HS-27A (cell line): ENCODE measurements around the gene FNDC10.
"Not testable (repeated sequence)": the region's sequence is repeated elsewhere in the genome, so short reads cannot be mapped to it uniquely, and the experiment has no call there.

Source experiments
- DNase-seq: peaks from one replicate; pipeline ENCODE4 v3.0.0-alpha.2; 2012; ENCODE audit warnings: low read depth, missing footprints

Gene FNDC10

DNA sequence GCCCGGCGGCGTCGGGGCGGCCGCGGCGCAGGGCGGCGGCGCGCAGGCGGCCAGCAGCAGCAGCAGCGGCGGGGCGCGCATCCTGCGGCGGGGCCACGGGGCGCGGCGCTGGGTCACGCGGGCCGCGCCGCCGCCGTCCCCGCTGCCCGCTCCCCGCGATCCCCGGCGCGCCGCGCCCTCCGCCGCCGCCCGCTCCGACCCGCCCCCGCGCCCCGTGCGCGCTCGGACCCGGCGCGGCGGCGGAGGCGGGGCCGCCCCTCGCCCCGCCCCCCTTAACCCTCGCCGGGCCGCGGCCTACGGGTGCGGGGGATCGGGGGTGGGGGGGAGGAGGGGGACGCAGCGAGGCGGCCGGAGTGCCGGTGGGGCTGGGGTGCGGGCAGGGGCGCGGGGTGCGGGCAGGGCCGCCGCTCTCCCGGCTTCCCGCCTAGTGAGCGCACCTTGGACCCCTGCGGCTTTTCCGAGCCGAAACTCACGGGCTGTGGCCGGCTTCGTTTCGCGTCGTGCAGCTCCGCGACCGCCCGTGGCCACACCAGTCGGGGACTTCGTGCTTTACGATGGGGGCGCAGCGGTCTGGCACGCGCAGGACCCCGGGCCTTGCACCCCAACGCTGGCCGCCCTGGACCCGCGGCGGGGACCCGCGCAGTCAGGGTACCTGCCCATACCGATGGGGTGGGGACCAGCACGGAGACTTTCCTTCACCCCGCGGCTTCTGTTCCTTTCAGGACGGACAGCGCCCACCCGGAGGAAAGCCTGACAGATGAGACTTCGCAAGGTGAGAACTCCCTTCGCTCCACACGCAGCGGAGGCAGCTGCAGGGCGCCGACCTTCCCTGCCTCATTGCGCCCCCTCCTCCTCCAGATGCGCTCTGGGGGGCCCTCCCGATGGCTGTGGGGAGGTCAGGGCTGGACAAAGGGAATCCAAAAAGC, at the start of gene FNDC10:
FNDC10 (minus strand) TSS at position 201 of the 926 bp plus-strand sequence; CDS start at position 81, 120 bp downstream.
- no peak for DNase-seq

DNA sequence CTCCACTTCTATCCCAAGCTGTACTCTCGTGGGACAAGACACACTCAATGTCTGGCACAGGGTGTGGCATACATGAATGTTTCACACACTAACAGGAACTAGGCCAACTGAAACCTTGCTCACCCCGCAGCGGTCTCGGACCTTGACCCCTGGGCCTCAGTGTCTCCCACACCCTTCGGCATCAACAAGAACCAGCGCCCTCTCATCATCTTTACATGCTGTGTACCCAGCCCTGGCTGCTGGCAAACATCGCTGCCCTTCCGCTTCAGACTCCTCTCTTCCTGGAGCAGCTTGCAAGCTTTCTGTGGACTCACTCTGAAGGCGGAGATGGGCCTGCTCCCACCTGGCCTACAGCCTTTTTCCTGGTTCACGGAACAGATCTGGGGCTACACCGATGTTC, 48.3 kb upstream of the FNDC10 start:
- DNase-seq, result not testable (repeated sequence)

DNA sequence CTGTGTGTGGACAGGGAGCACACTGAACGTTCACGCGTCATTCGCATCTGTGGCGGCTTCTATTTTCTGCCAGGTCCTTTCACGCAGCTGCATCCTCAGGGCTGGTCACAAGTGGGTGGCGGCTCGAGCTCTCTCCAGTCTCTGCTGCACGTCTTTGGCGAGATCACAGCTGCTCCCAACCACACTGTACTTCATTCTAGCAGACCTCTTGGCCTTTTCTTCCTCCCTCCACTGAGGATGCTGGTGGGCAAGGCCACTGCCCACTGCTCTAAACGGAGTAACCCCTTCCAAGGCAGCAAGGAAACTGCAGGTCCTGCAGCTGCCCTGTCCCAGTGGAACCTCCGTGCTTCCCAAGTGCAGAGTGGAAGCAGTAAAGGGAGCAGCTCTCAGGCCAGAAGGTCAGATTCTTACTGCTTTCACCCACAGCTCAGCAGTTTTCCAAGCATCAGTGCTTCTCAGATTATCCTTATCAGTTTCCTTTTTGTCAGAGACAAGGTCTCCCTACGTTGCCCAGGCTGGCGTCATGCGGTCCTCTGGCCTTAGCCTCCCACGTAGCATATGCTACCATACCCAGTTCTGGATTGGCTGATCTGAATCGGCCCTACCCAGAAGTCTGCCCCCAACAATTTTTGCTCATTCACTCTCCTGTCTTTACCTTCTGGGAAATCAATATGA, 47.8 kb upstream of the FNDC10 start:
- not testable (repeated sequence) for DNase-seq

DNA sequence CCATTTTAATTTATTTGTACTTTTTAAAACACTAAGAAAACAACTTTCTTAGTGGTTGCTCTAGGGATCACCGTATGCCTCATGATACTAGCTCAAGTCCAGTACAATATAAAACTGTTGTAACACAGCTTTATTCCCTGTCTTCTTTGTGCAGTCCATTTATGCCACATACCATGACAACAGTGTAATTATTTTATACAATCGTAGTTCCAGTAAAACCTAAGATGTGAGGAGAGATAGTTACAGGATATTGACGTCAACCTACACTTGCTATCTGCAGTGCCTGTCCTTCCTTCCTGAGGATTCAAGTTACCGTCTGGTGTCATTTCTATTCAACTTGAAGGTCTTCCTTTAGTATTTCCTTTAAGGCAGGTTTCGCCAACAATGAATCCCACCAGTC, 46.4 kb upstream of the FNDC10 start:
- not testable (repeated sequence) for DNase-seq

DNA sequence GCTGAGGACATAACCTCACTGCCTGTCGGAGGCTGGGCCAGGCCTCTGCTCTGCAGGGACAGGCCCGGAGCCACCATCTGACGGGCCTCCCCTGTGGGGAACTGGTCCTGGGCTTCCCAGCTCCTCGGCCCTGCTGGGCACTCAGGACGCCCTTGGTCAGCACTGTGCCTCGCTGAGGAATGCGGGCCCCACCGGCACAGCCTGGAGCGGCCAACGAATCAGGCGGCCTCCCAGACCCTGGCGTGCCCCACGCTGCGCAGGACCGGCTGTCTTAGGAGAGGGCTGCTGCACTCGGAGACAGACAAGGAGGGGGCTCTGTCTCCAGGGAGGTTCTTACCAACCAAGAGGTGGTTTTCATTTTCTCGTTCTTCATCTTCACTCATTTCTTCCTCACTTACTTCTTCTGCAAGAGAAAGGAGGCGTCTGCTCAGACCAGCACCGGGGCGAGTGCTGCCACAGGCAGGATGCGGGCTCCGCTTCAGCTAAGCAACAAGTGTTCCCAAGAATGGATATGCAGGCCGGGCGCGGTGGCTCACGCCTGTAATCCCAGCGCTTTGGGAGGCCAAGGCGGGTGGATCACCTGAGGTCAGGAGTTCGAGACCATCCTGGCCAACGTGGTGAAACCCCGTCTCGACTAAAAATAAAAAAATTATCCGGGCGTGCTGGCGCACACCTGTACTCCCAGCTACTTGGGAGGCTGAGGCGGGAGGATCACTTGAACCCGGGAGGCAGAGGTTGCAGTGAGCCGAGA, 41.0 kb upstream of the FNDC10 start:
- DNase-seq, result not testable (repeated sequence)

DNA sequence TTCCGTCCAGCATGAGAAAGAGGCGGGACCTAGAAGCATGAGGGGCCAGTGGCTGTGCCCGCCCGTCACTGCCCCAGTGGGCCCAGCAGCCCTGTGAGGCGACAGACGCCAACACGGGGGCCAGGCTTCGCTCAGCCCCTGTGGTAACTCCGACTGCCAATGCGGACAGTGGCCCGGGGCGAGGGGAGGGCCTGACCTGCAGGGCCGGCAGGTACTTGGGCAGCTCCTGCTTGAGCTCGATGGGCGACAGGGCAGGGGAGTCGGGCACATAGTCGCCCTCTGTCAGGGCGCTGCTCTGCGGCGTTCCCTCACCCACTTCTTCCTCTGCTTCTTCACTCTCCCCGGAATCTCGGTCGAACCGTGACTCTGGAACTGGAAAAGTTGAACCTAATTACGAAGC, 40.1 kb upstream of the FNDC10 start:
- not testable (repeated sequence) for DNase-seq

DNA sequence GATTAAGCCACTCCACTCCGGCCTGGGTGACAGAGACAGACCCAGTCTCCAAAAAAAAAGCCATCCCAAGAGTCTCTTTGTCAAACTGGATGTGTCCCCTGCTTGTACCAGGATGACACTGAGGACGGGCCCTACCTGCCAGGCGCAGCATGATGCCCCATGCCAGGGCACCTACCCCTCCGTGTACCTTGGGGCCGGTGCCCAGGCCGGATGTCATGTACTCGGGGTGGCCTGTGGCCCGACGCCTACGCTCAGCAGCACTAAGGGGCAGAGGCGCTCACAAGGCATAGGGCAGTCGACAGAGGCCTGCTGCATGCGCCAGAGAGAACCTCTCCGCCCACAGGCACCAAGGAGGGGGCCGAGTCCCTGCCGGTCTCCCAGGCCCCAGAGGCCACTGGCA, 39.4 kb upstream of the FNDC10 start:
- not testable (repeated sequence) for DNase-seq

DNA sequence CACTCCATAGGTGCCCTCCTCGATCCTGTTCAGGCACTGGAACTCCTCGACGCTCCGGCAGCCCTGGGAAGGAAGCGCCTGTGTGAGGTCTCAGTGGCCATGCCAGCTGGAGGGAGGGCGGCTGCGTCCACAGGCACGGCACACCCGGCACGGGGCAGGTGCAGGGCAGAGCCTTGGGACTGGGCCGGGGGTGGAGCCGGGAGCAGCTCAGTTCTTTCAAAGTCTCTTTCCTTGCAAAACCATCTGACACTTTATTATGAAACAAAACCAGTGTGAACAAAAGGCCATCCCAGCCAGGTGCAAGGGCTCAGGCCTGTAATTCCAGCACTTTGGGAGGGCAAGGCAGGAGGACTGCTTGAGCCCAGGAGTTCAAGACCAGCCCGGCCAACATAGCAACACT, 38.6 kb upstream of the FNDC10 start:
- DNase-seq, result not testable (repeated sequence)

DNA sequence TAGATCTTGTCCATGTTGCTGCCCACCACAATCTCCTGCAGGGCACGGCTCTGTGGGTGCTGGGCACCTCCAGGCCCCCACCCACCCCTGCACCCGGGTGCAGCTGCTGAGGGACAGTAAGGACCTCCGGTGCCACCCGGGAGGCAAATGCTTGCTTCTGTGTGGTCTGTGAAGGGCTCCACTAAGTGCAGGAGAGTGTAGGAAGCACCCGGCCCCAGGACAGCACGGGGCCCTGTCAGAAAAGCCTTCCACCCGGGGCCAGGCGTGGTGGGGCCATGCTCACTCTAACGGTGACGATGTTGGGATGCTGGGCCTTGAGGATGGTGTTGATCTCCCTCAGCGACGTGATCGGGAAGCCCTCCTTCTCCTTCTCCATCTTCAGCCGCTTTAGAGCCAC, 37.5 kb upstream of the FNDC10 start:
- not testable (repeated sequence) for DNase-seq

DNA sequence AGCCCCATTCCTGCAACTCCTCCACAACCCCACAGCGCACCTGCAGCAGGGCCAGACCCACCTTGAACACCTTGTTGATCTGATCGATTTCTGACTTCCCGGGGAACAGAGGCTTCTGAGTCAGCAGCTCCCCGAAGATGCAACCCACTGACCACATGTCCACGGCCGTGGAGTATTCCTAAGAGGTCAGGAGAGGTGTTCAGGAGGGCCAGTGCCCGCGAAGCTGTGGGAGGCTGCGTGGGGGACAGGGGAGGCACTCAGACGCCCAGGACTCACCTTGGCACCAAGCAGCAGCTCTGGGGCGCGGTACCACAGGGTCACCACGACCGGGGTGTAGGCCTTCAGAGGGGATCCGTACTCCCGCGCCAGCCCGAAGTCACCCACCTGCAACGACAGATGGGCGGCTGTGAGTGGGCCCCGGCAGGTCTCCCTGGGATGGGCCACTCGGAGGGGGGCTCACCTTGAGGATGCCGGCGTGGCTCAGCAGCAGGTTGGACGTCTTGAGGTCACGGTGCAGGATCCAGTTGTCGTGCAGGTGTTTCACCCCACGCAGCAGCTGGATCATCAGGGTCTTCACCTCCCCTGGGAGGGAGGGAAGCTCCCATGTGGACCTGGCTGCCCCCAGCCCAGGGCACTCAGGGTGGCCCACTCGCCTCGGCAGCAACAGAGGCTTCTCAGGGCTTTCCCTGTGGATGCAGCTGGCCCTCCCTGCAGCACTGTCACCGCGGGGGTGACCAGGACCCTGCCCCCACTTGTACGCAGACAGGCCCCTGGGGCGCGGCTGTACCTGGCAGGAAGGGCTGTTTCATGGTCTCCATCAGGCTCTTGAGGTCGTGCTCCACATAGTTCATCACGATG, 36.9 kb upstream of the FNDC10 start:
- not testable (repeated sequence) for DNase-seq

DNA sequence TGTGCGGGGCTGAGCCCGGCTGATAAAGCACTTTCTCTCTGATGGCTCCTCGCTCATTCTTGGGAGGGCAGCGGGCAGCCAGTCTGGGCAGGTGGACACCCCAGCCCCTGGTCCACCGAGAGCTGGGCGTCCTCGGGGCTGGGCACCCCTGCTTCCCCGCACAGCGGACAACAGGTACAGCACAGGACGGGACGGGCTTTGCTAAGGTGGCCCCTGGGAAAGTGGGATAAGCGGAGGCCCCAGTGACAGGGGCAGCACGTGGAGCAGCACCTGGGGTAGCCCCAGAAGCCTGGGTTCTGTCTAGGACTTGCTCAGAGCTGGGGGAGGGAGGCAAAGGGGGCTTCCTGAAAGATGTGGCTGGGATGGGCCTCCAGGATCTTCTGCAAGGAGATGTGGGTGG, 34.7 kb upstream of the FNDC10 start:
- DNase-seq, result not testable (repeated sequence)

DNA sequence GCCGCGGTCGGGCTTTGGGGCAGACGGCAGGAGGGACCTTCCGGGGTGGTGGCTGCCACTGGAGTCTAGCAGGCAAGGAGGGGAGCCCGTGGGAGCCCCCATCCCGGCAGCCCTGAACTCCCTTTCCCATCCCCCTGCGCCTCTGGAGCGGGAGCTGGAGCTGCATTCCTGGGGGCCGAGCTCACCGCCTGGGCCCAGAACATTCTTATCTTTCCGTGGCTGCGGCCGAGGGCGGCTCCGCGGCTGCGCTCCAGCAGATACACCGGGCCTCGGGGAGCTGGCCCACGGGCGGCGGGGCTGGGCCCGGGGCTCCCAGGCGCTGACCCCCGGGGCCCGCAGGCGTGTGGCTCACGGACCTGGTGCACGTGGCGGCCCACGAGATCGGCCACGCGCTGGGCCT, 33.5 kb upstream of the FNDC10 start:
- not testable (repeated sequence) for DNase-seq

DNA sequence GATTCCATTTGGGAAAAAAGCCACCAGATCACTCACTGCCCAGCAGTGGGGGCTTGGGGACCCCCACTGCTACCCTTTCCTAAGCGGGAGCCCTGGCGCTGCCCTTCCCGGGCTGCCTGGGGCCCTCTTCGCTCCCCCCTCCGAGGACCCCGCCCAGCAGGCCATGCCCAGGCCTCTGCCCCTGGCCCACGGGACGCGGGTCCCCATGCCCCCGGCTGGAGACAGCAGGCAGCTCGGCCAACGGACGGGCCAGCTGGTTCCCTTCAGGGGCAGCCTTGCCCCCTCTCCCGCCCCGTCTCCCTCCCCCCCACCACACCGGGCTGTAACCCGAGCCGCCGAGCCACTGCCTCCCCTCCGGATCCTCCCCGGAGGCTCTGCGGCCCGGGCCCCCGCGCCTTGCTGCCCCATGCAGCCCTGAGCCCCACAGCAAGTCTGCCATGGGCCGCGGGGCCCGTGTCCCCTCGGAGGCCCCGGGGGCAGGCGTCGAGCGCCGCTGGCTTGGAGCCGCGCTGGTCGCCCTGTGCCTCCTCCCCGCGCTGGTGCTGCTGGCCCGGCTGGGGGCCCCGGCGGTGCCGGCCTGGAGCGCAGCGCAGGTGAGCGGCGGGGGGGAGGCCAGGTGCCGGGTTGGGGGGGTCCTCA, 32.0 kb upstream of the FNDC10 start, which contains the start of gene MMP23B:
MMP23B (plus strand) TSS at position 392 of the 639 bp plus-strand sequence; CDS start at position 438, 46 bp downstream.
- no peak for DNase-seq

DNA sequence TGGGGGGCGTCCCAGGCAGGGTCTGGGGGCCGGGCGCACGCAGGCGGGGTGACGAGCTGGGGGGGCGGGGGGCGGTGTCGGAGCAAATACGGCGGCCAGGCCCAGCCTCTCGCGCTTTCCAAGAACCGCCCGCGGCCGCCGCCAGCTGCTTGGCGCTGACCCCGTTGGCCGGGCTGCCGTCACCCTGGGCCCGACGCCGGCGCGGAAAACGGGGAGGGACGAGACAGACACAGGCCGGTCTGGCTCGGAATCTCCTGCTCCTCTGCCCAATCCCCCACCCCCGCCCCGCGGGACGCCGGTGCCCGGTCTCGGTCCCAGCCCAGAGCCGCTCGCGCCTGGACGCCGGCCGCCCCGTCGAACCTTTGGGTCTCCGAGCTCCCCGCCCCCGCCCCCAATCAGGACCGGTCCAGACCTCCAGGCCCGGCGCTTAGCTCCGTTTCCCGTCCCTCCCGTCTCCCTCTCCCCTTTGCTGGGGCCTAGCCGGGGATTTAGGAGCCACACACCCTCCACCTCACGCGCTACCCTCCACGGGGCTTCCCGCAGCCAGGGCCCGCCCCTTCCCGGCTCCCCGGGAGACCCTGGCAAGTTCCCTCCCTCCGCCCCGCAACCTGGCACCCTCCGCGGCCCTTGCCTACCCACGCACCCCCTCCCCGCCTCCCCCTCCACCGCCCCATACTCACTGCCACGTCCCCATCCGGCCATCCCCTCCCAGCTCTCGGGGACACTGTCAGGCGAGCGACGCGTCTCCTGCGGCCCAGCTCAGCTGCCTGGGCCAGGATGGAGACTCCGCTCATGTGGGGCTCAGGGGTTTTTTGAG, 31.2 kb upstream of the FNDC10 start:
- DNase-seq, result no peak

DNA sequence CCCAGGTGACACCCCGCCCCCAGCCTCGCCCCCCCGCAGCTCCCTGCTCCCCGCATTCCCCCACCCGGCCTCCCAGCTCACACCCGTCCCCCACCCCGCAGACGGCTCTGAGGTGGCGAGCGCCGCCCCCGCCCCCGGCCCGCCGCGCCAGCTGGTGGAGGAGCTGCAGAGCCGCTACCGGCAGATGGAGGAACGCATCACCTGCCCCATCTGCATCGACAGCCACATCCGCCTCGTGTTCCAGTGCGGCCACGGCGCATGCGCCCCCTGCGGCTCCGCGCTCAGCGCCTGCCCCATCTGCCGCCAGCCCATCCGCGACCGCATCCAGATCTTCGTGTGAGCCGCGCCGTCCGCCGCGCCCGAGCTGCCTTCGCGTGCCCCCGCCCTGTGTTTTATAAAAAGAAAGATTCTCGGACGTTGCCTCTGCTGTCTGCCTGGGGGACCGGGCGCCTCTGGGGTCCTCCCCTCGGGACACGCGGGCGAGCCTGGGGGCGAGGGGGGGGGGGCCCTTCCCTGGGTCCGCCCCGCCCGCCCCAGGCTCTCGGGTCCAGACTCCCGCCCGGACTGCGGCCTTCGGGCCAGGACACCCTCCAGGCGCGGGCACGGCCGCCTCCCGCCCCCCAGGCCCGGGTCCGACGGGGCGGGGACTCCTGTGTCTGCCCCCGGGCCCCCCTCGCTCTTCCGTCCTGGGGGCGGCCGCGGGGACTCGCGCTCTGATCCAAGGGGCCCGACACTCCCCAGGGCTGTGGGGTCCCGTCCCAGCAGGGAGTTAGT, 30.4 kb upstream of the FNDC10 start:
- no peak for DNase-seq

DNA sequence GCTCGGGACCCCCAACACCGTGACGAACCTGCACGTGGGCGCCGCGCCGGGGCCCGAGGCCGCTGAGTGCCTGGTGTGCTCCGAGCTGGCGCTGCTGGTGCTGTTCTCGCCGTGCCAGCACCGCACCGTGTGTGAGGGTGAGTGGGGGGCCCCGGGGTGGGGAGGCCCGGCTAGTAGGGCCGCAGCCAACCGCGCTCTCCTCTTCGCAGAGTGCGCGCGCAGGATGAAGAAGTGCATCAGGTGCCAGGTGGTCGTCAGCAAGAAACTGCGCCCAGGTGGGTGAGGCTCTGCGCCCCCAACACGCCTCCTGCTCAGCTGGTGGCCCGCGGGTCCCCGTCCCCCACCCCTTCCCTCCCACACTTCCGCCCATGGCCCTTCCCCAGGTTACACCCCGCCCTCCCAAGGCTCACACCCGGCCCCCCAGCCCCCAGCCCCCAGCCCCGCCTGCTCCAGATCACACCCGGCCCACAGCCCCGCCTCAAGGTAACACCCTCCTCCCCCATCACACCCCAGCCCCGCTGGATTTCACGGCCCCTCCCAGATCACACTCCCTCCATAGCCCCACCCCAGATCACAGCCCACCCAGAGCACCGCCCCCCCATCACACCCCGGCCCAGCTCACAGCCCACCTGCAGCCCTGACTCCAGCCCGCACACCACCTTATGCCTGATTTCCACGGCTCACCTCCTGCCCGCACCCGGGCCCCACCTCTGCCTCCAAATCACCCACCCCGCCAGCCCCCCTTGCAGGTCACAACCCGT, 29.7 kb upstream of the FNDC10 start:
- no peak for DNase-seq

DNA sequence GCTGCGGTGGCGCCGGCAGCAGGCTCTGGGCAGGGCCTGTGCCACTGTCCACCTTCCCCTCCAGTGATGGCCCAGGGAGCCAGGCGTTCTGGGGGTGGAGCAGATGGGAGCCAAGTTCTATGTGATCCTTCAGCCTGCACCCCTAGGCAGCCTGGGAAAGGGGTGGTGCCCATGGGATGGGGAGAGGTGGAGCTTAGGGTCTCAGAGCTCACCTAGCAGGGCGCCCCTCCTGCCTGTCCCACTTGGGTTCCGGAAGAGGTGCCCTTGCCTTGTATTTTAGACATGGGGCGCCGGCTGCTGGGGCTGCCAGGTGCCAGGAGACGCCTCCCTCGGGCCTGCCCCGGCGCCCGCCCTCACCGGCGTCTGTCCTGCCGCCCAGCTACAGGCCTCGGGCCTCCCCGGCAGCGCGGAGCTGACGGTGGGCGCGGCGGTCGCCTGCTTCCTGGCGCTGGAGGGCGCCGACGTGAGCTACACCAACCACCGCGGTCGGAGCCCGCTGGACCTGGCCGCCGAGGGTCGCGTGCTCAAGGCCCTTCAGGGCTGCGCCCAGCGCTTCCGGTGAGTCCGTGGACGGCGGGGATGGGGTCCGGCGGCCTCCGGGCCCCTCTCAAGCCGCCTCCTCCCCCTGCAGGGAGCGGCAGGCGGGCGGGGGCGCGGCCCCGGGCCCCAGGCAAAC, 29.0 kb upstream of the FNDC10 start:
- DNase-seq, result no peak
